ENCODE data around the gene GOSR2.
"Not testable (repeated sequence)": the region's sequence is repeated elsewhere in the genome, so short reads cannot be mapped to it uniquely, and the experiment has no call there.

The GOSR2 gene

DNA sequence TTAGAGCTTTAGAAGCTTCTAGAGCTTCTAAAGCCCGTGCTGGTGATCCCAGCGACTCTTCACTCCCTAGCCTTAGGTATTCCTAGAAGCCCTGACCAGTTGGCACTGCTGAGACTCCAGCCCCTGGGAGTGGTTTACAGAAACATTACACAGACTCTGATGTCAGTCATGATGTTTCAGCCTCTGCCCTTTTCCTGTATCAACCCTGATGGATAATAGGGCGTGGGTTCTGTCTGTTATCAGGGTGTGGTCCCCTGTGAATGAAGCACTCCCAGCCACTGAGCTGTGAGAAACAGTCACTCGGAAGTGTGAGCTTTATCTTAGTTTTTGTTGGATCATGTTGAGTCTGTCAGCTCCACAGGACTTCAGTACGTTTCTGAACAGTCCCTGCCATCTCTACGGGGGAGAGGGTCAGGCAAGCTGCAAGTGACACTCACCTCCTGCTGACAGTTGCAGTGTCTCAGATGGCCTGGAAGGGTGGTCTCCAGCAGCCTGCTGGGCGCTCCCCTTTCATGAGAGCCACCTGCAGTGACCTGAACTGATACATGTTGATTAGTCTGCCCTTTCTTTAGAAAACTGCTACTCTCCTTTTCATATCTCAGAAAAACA lies 12.8 kb downstream of the GOSR2 start:
- no peak for DNase-seq

DNA sequence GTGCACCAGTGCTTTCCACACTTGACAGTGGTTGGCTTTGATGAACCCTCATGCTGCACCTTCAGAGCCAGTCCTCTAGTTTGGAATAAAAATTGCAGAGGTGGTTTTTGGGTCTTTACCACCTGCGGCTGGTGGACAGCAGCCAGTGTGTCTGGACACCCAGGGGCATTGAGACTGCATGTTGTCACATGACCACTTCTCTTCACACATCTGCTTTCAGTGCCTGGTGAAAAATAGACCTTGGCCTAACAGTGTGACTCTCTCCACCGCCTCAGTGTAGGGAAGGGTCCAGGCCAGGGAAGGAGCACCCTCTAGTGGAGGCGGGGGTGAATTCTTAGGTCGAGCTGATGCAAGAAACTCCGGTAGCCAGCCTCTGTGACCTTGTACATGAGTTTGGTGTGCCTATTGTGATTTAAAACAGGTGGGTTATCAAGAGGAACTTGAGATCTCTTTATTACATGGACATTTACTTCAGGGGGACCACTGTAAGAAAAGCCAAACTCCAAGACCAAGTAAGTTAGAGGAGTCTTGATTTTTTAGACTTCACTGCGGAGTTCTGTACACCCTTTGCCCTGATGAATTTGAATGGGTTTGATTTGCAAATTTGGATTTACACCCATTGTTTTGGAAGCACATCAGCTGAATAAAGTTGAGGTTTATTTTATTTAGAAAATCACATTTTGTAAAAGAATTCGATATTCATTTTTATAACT lies 17.9 kb downstream of the GOSR2 start:
- no peak for DNase-seq

DNA sequence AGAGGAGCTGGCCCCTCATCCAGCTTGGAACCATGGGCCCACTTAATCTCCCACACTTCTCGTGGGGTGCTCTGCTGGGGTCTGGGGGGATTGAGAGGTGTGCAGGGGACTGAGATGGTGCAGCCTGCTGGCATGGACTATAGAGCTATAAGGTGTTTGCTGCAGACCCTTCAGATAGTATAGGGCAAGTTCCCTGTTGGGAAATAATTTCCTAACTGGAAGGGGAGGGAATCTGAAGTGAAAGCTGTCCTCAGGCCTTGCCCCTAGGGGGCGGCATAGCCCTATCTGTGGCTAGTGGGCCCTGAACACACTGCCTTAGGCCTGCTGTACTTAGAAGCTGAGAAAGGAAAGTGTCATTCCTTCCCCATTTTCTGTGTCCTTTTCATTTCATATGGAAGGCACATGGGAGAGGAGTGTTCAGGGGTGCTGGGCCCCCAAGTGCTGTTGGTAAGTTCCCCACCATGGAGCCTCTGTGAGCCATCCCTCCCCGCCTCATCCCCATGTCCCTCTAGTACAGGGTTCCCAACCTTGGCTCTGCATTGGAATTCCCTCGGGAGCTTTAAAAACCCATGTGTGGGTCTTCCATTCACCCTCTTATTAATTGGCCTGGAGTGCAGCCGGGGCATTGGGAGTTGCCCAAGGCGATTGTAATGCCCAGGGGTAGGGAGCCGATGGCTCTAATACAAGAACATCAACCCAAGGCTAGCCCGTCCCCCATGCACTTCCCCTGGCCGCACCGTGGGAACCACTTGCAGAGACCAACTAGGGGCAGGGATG lies 19.7 kb downstream of the GOSR2 start:
- DNase-seq: no peak

DNA sequence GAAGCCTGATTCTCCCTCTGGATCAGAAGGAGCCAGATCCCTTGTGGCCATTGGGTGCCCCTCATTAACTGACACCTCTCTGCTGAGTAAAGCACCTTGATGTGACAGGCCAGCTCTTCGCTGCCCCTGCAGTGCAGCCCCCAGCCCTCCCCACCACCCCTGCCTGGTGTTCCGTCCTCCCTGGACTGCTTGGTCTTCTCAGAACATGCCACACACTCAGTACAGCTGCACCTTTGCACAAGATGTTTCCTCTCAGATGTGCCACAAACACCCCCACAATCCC lies 20.2 kb downstream of the GOSR2 start:
- DNase-seq: no peak

DNA sequence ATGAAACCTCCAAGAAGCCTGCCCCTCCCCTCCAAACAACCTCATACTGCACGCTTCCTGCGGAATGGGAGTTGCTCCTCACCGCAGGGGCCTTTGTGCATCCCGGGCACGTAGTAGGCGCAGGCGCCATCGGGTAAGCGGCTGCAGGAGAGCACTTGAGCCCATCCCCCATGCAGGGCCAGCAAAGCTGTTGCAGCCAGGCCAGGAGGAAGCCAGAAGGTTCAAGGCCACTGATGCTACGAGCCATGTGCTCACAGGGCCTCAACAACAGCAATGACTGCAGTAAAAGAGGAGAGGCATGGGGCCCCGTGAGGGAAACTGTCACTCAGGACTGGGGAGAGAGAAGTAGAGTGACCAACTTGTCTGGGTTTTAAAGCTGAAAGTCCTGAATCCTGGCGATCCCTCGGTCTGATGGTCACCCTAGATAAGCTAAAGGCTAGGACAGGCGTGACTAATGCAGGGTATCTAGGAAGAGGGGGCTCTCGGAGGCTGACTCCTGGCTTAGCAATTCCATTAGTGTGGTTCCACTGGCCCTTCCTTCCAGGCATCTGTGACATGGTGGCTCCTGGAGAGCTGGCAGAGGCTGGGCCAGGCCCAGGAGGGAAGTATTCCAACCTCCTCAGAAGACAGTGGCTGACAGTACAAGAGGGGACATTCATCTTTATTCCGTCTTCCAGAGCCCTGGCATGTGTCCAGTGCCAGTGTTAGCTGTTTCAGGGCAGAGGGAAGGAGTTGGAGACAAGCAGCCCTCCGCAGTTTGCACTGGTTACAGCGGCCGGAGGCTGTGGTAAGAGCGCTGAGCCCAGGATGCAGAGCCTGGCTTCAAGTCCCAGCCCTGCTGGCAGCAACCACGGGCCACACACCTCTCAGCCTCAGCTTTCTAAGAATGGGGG lies 20.8 kb downstream of the GOSR2 start:
- DNase-seq: no peak

DNA sequence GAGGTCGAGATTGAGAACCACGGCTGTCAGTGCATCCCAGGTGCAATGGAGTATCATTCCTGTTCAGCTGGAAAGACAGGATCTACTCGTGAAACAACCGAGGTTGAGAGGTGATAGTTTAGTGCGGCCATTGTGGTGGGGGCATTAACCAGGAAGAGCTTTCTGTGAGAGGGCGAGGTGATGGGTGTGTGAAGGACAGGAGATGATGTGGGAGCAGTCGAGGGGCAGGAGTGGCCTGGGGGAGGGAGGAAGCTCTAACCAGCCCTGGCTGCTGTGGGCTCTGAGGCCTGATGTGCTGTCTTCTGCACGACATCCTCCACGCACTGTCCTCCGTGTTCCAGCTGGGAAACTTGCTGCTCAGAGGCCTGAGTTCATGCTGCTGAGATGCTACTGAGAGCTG lies 22.0 kb downstream of the GOSR2 start:
- no peak for DNase-seq

- DNase-seq: no peak
These were observed 24.3 kb downstream of the GOSR2 start for GRCh38 chr17:46947216-46947615.

- no peak for DNase-seq
These were observed 25.6 kb downstream of the GOSR2 start for GRCh38 chr17:46948544-46948943.

- no peak for DNase-seq
These were observed 26.6 kb downstream of the GOSR2 start for GRCh38 chr17:46949291-46950174.

DNA sequence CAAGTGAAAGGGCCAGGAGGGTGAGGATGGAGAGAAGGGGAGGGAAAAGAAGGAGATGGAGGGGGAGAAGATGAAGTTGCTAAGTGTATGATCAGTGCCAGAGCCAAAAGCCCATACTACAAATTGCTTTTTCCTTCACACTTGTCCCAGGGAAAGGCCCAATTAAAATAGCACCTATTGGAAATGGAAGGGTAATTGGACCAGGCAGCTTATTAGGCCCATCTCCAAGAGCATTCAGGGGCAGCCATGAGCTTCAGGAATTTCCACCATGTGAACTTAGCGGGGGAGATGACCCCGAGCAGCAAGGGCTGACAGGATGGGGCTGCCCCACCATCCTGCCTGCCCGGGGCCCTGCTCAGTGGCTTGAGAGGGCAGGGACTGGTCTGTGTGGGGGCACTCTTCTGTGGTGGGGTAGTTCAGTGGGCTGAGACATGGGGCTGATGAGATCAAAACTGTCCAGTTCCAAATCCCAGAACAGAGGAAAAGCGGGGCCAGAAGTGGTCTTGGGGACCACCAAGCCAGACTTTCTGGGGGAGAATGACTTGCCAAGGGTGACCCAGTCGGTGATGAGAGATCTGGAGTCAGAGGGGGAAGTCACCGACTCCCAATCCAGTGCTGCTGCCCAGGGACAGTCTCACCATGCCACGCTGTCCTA lies 27.5 kb downstream of the GOSR2 start:
- no peak for DNase-seq

DNA sequence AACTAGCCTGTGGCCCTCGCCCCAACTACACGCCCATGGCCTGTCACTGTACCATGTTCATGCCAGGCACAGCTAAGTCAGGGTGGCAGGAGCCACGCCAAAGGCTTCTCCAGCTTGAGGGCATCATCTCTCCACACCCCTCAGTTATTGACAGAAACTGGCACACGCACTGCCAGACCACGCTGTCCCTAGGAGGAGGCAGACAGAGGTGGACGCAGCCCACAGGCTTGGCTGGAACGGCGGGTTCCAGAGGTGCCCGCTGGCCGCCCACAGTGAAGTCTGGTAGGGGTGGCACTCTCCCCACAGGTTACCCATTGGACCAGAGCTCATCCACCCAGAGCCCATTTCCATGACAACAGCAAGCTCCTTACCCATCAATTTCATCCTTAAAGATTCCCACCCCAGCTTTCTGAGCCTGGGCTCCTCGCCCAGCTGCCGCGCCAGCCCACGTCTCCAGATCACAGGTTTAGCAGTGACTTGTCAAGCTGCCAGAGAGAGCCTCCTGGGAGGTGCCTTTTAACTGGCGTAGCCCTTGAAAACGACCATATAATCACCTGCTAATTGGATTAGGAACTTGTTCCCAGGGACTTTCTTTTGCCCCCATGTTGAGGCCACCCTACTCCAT lies 28.1 kb downstream of the GOSR2 start:
- DNase-seq: no peak

GRCh38 chr17:46951706-46952105 lies 28.7 kb downstream of the GOSR2 start:
- no peak for DNase-seq

DNA sequence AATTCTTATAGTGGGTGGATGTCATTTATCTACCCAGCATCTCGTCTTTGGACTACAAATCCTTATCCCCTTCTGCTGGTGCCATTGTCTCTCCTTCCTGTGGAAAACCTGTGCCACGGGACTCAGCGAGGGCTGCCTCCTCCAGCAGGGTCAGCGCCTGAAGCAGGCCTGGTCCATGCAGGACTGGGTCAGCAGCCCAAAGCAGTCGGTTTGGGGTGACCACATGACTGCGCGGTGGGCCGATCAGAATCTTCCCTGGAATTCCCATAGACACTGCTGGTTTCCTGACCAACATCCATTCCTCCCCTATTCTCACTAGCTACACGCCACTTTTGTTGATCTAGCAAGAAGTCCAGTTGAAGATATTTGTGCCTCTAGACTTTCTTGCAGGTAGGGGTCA lies 29.2 kb downstream of the GOSR2 start:
- no peak for DNase-seq

- DNase-seq: not testable (repeated sequence)
These were observed 30.2 kb downstream of the GOSR2 start for GRCh38 chr17:46953191-46953590.

DNA sequence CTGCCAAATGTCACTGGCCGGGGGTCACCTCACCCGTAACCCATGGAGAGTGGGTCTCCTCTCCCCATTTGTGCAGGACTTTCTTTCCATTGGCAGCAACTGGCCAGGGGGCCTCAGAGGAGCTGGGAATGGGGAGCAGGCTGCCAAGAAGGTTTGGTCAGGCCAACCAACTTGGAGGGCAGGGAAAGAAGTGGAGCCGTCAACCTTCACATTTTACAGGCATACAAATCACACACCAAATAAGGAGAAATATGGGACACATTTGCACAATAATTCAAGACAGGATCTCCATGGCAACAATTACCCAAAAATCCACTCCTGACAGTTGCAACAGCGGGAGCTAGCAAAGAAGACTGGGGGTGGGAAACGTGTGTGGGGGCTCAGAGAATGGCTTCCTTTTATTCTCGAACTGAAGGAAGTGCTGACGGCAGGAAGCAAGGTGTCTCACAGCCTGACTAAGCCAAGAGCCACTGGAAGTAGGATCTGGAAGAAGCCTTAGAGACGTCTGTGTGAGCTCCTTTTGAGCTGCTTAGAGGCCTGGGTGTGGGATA lies 35.2 kb downstream of the GOSR2 start:
- DNase-seq: no peak

GRCh38 chr17:46960152-46960551 lies 37.2 kb downstream of the GOSR2 start:
- DNase-seq: no peak

DNA sequence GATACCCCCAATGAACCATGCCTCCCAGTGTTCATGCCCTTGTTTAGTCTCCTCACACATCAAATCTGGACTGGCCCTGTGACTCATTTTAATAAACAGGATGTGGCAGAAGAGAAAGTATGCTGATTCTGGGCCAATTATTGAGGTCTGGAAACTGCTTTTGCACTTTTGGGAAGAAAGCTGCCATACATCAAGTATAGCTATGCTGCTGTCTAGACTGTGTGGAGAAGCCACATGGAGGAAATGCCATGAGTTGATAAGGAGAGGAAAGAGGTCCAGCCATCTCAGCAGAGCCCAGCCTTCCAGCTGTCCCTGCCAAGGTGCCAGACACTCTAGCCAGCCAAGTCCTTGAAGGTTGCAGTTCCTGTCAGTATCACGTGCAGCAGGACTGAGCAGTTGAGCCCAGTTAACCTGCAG lies 39.4 kb downstream of the GOSR2 start:
- DNase-seq: no peak

DNA sequence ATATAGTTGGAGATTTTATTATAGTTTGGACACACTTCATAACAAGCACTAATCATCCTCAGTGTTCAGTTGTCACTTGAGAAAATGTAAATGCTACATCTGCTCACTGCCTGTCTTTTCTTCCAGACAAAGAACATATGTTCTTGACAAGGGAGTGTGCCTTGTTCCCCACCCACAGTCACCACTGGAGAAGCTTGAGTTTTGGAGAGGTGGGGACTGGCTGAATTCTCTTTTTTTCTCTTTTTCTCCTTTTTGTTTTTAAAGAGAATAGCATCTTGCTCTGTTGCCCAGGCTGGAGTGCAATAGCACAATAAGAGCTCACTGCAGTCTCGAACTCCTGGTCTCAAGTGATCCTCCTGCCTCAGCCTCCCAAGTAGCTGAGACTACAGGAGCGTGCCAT lies 40.6 kb downstream of the GOSR2 start:
- DNase-seq: no peak

DNA sequence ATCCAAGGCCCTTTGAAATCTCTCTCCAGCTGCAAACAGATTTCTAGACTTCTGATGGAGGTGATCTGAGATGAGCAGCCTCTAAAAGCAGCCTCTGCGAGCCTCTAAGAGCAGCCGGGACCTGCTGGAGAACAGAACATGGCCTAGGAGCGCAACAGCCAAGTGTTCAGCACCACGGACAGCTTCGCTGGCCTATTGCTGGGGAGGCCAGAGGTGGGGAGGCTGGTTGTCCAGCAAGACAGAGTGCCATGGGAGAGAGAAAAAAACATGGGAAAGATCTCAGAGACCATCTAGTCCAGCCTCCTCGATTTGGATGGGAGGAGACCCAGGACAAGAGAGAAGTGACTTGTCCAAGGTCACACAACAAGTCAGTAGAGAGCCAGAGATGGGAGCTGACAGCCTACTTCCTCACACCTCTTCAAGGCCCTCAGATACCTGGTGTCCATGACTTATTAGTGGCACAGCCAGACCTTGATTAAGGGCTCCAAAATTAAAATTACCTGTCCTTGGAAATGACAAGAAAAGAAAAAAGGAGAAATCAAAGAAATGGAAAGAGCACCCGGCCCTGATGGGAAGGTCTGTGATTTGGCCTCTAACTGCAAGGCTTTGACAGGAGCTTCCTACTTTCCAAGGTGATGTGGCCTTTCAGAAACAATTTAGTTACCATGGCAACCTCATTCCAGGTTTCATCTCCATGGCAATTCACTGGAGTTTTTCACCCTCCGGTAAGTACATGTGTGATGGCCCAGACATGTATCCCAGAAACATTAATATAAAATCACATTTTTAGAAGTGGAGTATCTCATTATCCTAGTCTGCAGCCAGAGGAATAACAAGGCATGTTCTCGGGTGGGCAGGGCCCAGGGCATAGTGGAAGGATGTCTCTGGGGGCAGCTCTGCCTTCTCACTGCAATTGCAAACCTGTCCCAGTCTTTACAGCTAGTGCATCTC lies 41.6 kb downstream of the GOSR2 start:
- DNase-seq: no peak

Data from activated gamma-delta T cell (primary cell).